Measurements from ENCODE around the gene ISOC2.
A peak's percentile ranks its signal among the peaks of the same experiment; 100 is the strongest.

ISOC2 gene

GRCh38 chr19:55460670-55461258 is 678 bp downstream of the ISOC2 start:
- Mint-ChIP-seq H3K9me3 (no peaks in the 10 kb centered on the region), H3K27me3 (ENCODE audit: low read depth) (no peaks in the 10 kb centered on the region), H3K27ac (peak overlapping the region; percentile 49 to 91 (median 86)), H3K36me3 (ENCODE audit: low read depth) (no peaks in the 10 kb centered on the region), H3K4me3 (peak overlapping the region; percentile 84 to 88 (median 86)), H3K4me1 (peaks cover 19% of the 10 kb centered on the region)
- no peak for TF ChIP-seq CTCF (IDR thresholded peaks at IDR 0.05; ENCODE audit: unreplicated experiment in 3 of 3)

GRCh38 chr19:55459950-55460657 is 1.3 kb downstream of the ISOC2 start:
- peak overlapping the region; percentile 49 to 91 (median 86) for H3K27ac Mint-ChIP-seq
- H3K9me3 Mint-ChIP-seq = no peaks in the 10 kb centered on the region

GRCh38 chr19:55459551-55459949 is 1.9 kb downstream of the ISOC2 start:
- TF ChIP-seq CTCF (IDR thresholded peaks at IDR 0.05; ENCODE audit: unreplicated experiment in 3 of 3) = no peak
- H3K9me3 Mint-ChIP-seq = no peaks in the 10 kb centered on the region
- no peaks in the 10 kb centered on the region for H3K27me3 Mint-ChIP-seq (ENCODE audit: low read depth)
- peak overlapping the region; percentile 84 to 88 (median 86) for H3K4me3 Mint-ChIP-seq
- peaks cover 3% of the 10 kb centered on the region for H3K36me3 Mint-ChIP-seq (ENCODE audit: low read depth)
- H3K4me1 Mint-ChIP-seq = peaks cover 19% of the 10 kb centered on the region
- peak overlapping the region; percentile 49 to 91 (median 86) for H3K27ac Mint-ChIP-seq

More at GRCh38 chr19:55459950-55460657, 1.3 kb downstream of the ISOC2 start:
- Mint-ChIP-seq H3K36me3 (ENCODE audit: low read depth) (no peaks in the 10 kb centered on the region), H3K27me3 (ENCODE audit: low read depth) (no peaks in the 10 kb centered on the region), H3K4me3 (peak overlapping the region; percentile 84 to 88 (median 86)), H3K4me1 (peaks cover 19% of the 10 kb centered on the region)
- no peak for TF ChIP-seq CTCF (IDR thresholded peaks at IDR 0.05; ENCODE audit: unreplicated experiment in 3 of 3)

DNA sequence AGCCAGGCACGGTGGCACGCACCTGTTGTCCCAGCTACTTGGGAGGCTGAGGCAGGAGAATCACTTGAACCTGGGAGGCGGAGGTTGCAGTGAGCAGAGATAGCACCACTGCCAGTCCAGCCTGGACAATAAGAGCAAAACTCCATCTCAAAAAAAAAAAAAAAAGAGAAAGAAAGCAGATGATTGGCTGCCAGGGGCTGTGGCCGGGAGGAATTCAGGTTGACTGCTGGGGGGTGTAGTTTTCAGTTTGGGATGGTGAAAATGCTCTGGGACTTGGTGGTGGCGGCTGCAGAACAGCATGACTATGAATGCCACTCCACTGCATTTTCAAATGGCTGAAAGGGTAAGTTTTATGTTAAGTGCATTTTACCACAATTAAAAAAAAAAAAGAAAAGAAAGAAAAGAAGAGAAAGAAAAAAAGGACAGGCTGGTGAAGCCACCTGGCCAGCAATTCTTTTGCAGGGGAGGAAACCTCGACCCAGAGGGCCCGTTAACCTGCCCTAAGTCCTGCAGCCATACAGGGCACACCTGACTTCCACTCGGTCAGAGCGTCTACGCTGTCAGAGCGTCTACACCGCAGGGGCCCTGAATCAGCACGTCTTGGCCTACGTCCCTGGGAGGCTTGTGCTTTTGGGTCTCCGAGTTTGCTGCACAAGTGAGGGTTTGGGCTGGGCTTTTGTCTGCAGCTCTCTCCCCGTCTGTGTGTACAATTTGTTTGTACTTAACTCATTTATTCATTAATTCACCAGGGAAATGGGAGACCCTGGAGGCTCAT is 3.6 kb downstream of the ISOC2 start:
- H3K4me1 Mint-ChIP-seq = peaks cover 32% of the 10 kb centered on the region
- no peaks in the 10 kb centered on the region for H3K9me3 Mint-ChIP-seq
- TF ChIP-seq CTCF (IDR thresholded peaks at IDR 0.05; ENCODE audit: unreplicated experiment in 3 of 3) = no peak
- H3K4me3 Mint-ChIP-seq = peak overlapping the region in 2 of 3 experiments; percentile 19 to 53
- H3K27me3 Mint-ChIP-seq (ENCODE audit: low read depth) = peaks cover 12% of the 10 kb centered on the region
- no peak overlapping the region for H3K27ac Mint-ChIP-seq
- peaks cover 4% of the 10 kb centered on the region for H3K36me3 Mint-ChIP-seq (ENCODE audit: low read depth)

DNA sequence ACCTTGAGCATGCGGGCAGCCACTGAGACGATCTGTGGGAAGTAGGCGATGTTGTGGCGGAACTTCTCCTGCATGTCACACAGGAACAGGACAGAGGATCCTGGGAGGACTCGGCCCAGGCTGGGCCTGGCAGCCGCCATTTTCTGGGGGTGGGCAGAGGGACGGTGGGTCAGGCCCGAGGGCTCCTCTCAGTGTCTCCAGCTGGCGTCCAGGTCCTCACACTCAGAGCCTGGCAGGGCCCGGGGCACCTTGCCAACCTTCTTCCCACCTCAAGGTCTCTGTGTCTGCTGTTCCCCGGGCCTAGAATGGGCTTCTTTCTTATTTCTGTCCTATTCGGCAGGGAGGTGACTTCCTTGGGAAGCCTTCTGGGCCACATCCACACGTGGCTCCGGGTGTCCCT is 5.1 kb downstream of the ISOC2 start:
- peaks cover 28% of the 10 kb centered on the region for H3K4me1 Mint-ChIP-seq
- no peak overlapping the region for H3K27ac Mint-ChIP-seq
- no peak for TF ChIP-seq CTCF (IDR thresholded peaks at IDR 0.05; ENCODE audit: unreplicated experiment in 3 of 3)
- peak overlapping the region in 1 of 3 experiments; percentile 26 for H3K4me3 Mint-ChIP-seq
- peaks cover 25% of the 10 kb centered on the region for H3K27me3 Mint-ChIP-seq (ENCODE audit: low read depth)
- no peaks in the 10 kb centered on the region for H3K9me3 Mint-ChIP-seq
- peaks cover 4% of the 10 kb centered on the region for H3K36me3 Mint-ChIP-seq (ENCODE audit: low read depth)

Measured in nephron (organoid).